AG08395 (cell line): Measurements from ENCODE around the gene PYURF.
"Not testable (repeated sequence)": the region's sequence is repeated elsewhere in the genome, so short reads cannot be mapped to it uniquely, and the experiment has no call there.

ENCODE experiments used
- DNase-seq: peaks from one replicate; pipeline ENCODE4 v3.0.0; 2012; ENCODE audit warnings: mixed read lengths, low spot score

Gene PYURF, protein sequence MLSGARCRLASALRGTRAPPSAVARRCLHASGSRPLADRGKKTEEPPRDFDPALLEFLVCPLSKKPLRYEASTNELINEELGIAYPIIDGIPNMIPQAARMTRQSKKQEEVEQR

DNA sequence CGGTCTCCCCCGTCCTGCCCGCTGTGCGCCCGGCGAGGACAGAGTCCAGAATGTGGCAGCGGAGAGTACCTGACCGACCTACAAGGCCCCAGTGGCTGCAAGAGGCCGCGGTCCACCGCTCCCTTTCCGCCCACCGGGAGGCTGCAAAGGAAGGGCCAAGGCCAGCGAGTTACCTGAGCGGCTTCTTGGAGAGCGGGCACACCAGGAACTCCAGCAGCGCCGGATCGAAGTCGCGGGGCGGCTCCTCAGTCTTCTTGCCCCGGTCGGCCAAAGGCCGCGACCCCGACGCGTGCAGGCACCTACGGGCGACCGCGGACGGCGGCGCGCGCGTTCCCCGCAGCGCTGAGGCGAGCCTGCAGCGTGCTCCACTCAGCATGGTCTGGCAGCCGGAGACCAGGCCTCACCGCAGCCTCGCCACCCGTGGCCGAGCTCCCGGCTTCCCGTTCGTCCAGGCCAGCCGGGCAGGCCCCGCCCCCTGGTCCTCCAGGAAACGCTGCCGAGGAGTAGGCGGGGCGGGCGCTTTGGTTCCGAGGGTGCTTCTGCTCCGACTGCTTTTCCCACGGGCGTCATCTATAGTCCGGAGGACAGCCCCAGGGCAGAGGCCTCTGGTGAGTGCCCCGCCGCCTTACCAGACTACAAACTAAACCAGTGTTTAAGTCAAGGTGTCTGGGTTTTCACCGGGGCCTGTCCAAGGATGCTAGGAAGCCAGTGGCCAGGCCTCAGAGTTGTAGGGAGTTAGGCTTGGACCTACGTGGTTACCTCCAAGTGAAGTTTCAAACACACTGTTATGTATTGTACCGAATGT lies at the start of gene PYURF:
TSS of gene PYURF (minus strand) at position 452 of the 805 bp plus-strand sequence. CDS start at position 376, 76 bp downstream.
- peak; percentile 95 for DNase-seq

DNA sequence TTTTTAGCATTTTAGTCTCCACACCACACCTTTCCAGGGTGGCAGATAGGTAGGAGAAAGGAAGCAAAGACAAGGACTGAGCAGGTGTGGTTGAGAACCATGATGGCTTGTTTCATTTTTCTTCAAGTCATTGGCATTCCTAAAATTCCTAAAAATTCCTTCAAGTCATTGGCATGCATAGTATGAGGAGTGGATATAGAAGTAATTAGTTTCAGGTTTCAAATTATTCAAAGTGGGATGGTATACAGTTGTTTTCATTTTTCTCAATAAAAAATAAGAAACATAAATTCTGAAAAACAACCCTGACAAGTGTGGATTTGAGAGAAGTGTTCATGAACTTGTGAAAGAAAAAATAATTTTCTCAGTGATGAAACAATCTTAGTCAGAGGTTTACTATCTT lies 46.4 kb upstream of the PYURF start:
- peak; percentile 31 for DNase-seq

DNA sequence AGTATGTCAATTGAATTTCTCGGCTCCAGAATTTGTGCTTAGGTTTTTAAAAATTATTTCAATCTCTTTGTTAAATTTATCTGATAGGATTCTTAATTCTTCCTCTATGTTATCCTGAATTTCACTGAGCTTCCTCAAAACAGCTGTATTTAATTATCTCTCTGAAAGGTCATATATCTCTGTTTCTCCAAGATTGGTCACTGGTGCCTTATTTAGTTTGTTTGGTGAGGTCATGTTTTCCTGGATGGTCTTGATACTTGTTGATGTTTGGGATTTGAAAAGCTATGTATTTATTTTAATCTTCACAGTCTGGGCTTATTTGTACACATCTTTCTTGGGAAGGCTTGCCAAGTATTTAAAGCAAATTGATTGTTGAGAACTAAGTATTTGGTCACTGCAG lies 44.0 kb upstream of the PYURF start:
- no peak for DNase-seq

DNA sequence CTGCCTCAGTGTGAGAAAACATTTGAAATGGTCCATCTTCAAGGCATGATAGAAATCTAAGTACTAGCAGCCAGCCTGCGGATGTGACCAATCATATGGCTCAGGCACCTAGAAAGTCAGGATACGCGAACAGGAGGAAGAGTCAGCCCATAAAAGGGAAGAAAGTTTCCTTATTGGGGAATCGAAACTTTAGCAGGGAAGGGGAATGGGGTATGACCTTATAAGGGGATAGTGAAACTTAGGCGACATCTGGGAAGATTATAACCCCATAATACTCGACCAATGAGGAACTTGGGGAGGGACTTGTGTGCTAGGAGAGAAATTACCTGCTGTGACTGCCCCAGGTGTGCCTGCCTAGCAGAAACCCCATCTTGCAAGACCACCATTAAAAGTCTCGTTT lies 26.2 kb upstream of the PYURF start:
- no peak for DNase-seq

DNA sequence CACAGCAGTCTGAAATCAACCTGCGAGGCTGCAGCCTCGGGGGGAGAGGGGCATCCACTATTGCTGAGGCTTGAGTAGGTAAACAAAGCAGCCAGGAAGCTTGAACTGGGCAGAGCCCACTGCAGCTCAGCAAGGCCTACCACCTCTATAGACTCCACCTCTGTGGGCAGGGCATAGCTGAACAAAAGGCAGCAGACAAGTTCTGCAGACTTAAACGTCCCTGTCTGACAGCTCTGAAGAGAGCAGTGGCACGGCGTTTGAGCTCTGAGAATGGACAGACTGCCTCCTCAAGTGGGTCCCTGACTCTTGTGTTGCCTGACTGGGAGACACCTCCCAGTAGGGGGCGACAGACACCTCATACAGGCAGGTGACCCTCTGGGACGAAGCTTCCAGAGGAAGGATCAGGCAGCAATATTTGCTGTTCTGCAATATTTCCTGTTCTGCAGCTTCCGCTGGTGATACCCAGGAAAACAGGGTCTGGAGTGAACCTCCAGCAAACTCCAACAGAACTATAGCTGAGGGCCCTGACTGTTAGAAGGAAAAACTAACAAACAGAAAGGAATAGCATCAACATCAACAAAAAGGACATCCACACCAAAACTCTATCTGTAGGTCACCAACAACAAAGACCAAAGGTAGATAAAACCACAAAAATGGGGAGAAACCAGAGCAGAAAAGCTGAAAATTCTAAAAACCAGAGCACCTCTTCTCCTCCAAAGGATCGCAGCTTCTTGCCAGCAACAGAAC lies 15.9 kb upstream of the PYURF start:
- DNase-seq: not testable (repeated sequence)

DNA sequence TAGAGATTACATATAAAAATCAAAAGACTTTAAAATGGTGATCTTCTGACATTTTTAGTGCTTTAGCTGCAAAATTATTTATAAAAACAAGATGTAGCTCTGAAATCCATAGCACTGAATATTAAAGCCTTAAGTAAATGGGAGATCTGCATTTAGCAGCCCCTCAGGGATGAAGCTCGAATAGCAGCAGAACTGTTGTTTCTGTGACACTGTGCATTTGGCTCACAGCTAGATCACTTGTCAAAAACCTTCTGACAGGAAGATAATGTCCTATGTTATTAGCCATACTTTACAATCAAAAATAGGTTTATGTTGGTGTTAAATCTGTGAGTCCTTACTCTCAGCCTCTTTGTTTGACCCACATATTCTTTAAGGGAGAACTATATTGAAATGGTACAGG lies 14.1 kb upstream of the PYURF start:
- DNase-seq: no peak

DNA sequence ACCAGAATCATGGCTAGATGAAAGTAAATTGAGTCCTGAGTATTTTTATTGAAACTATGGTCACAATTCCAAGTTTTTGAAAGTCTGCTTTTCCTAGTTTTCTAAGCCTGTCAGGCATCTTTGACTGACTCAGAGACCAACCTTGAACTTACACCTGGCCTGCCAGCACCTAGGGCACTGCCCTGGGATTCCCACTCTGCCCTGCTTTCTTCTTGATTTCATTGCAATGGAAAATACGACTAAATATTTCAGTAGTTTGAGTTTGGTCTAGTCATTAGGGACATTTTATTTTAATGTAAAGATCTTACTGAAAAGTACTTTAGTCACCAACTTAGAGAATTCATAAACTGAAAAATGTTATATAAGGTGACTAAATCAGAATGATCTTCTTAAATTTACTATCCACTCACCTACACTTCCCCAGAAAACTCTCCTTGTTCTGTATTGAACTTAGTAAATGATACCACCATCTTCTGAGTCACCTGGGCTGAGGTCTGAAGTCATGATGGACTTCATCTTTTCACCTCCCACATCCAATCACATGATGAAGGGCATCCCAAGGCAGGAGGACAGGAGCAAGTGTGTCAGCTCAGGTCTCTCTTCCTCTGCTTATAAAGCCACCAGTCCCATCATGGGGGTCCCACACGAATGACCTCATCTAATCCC lies 11.6 kb upstream of the PYURF start:
- no peak for DNase-seq

DNA sequence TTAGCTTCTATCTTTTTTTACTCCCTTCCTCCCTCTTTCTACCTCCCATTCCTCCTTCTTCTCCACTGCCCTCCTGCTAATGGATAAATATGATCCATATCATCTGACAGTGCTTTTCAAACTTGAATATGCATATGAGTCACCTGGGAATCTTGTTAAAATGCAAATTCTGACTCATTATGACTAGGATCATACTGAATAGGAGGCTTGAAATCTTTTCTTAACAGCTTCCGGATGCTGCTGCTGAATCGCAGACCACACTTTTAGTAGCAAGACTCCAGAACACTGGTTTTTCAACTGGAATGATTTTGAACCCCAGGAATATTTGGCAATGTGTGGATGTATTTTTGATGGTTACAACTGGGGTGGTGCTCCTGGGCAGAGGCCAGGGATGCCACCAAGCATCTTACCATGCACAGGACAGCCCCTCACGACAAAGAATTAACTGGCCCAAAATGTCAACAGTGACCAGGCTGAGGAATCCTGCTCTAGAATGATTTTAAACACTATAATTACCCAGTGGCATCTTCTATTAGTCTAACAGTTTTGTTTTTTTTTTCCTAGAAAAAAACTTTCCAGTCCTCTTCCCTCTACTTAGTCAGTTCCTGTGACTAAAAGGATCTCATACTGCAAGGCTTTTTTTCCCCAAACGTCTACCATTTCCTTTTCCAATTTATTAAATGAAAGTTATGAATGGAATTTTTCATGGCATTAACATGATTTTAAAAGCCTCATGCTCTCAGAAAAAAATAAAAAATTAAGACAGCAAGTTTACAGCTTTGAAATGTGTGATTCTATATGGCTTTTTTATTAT lies 10.6 kb upstream of the PYURF start:
- DNase-seq: peak; percentile 70

DNA sequence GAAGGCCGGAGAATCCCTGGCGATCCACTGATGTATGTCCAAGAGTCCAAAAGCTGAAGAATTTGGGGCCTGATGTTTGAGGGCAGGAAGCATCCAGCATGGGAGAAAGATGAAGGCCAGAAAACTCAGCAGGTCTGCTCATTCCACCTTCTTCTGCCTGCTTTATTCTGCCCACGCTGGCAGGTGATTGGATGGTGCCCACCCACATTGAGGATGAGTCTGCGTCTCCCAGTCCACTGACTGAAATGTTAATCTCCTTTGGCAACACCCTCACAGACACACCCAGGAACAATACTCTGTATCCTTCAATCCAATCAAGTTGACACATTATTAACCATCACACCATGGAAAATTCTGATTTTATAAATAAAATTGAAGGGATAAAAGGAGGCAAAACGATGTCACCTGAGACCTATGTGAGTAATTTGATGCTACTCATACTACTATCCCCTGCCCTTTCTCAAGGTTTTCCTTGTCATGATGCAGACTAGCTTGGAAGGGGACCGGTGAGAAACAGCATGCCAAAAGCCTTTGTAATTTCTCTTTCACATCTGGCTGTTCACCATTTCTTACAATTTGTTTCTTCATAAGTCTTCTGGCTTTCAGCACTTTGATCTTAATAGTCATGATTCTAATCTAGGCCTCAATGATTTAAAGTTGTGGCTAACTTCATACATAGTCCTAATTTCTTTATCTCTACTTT lies 9.7 kb upstream of the PYURF start:
- DNase-seq: peak; percentile 36

DNA sequence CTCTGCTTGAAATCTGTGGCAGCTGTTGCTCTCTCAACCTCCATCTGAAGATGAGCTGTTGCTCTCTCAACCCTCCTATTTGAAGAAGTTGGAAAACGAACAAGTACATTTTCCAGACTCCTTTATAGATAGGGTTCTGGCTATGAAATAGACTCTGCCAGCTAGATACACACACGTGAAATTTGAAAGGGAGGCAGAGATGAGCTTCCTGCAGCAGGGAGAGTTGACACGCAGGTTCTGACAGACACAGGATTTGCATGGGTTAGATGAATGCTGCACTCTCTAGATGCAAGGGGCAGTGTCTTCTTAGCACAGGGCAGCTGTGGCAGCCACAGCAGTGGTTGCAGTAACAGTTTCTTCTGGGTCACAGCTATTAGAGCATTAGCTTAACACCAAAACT lies 8.0 kb upstream of the PYURF start:
- no peak for DNase-seq

DNA sequence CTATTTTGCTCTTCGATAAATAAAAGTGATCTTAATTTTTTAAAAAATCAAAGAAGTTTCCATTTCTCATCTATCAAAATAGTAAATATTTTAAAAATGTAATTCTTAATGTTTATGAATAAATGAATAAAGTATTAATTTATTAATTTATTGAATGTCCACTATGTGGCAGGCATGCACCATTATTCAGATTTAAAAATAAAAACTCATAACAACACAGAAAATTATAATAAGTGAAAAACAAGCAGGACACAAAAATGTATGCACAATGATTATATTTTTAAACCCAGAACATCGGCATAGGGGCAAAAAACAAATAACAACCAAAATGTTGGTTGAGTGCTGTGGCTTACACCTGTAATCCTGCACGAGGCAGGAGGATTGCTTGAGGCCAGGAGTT lies 5.3 kb upstream of the PYURF start:
- no peak for DNase-seq

DNA sequence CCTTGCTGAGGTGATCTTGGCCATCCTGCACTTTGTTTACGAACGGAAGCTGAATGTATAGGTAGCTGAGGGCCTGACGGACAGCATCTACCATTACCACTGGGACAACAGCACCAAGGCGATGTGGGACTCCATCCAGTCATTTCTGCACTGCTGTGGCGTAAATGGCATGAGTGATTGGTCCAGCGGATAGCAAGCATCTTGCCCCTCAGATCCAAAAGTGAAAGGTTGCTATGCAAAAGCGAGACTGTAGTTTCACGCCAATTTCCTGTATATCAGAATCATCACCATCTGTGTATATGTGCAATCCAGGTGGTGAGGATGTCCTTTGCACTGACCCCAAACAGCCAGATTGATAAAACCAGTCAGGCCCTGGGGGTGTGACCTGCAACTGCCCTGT lies 4.2 kb upstream of the PYURF start:
- DNase-seq: no peak

DNA sequence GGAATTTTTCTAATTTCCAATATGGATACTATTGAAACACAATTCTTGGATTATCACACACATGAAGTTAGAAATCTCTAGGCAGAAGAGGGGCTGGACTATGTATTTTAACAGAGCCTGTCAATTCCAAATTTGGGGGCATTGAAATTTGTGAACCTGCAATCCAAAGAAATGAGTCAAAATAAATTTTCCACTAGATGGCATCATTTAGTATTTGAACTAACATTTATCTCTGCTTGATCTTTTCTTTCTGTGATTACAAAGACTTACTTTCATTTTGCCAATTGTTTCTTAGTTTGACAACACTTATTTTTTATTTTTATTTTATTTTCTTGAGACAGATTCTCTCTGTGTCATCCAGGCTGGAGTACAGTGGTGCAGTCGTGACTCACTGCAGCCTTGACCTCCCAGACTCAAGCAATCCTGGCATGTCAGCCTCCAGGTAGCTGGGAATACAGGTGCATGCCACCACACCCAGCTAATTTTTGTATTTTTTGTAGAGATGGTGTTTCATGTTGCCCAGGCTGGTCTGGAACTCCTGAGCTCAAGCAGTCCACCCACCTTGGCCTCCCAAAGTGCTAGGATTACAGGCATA lies 2.7 kb upstream of the PYURF start:
- peak; percentile 13 for DNase-seq

DNA sequence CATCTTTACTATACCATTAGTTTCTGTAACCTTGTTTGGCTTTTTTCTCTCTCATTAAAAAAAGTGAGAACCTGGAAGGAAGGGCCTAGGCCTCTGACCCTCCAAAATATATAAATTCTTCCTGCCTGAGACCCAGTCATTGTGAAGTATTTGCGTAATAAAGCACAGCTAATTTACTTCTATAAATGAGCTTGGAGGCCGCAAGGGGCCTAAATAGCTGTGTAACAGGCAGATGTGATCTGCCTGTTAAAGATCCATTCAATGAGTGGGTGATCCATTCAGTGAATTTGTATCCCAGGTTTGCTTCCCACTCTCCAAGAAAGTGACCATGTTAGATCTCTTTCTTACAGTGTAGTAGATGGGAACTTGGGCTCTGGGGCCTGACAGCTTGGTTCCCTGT lies 595 bp upstream of the PYURF start:
- DNase-seq: no peak

DNA sequence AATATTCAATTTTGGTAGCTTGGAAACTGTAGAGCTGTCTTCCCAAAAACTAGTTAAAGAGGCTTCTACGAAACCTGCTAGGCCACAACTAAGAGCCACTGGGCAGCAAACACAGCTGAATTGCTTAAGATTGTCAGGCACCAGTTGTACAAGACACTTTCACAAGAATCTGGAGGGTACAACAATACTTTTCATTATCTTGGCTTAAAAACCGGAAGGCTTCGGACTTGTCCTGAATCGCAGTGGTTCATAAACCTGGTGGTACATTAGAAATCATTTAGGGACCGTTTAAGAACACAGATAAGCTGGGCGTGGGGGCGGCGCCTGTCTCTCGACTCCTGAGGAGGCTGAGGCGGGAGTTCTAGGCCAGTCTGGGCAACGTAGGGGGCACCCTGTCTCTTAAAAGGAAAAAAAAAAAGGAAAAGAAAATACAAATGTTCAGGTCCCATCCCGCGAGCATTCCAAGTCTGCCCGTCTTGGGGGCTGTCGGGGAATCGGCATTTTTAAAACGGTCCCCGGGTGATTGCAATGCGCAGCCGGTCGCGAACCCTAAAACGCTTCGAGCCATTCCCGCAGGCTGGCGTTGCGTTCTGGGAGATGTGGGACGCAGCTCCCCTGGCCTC lies 763 bp downstream of the PYURF start:
- peak; percentile 17 for DNase-seq

DNA sequence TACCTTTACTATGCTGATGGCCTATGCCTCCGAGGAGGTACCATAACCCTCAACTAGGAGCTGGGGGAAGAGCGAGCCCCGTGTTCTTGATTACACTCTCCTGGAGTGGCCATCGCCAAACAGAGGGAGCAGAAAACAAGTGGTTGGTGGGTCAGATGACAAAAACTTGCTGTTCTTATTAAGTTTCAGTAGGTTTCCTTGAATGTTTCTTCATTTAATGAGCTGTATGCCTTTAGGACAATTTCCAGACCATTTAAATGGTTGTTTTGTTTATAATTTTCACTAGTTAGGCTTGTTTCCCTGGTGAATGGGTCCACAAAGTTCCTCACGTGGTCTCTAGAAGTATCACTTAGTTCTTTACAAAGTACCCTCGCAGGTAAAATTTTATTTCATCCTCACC lies 4.7 kb downstream of the PYURF start:
- DNase-seq: no peak

DNA sequence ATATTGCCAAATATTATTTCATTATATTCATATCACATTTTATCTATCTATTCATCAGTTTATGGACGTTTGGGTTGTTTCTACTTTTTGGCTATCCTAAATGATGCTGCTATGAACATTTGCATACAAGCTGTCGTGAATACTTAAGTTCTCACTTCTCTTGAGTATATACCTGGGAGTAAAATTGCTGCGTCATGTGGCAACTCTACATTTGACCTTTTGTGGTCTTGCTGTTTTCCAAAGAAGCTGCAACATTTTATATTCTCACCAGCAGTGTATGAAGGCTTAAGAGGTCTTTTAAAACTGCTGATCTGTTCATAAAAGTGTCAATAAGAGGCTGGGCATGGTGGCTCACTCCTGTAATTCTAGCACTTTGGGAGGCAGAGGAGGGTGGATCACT lies 5.8 kb downstream of the PYURF start:
- DNase-seq: no peak

DNA sequence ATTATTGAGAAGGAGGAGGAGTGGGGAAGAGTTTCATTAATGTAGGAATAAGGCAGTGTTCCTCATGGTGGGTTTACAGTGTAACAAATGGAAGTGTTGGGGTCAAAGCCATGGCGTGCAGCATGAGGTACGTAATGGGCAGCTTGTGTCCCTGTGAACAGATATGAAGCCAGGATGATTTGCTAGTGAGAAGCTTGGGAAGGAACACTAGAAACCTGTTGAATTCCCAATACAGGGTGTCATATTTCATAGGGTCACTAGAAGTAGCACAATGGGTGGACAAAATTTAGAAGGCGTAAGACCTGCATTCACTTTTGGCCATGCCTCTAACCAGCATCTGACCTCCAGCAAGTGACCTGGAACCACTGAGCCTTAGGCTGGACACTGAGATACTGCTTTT lies 6.8 kb downstream of the PYURF start:
- no peak for DNase-seq

DNA sequence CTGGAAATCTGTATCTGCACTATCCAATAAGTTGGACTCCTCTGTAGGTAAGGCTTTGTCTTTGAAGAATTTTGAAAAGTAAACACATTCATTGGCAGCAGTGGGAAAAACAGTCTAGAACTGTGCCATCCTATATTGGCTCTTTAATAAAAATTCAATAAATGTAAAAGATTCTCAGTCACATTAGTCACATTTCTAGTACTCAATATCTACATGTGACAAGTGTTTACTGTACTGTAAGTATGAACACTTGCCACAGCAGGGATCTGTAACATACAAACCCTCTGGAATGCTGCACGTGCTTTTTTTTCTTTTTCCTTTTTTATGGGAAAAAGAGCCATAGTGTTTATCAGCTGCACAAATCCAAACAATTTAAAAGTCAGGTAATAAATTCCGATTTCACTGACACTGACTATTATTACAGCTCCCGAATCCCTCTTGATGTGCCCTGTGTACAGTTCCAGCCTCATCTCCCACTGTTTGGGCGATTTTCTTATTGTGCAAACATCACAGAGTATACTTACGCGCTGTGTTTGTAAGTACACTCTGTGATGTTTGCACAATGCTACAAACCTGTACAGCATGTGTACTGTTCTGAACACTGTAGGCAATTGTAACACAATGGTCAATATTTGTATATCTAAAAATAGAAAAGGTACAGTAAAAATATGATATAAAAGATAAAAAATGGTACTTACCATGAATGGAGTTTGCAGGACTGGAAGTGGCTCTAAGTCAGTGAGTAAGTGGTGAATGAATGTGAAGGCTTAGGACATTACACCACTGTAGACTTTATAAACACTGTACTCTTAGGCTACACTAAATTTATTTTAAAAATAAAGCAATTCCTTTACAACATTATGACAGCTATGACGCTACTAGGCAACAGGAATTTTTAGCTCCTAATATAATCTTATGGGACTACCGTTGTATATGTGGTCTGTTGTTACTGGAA lies 8.7 kb downstream of the PYURF start:
- no peak for DNase-seq
